A673 (cell line): ENCODE results near the gene PTPN11. TPM values are rescaled to one million over a fixed set of nuclear protein-coding genes. Genes with fewer than 3 reads are reported as not detected.
"Not testable (repeated sequence)": the region's sequence is repeated elsewhere in the genome, so short reads cannot be mapped to it uniquely, and the experiment has no call there.

Source experiments
- BruUV-seq: library from RNA; stranded (reverse); fragments of 400-500 nt; replicated peaks from 2 replicates; lab custom pipeline; 2021; lab: Mats Ljungman, UMichigan
- CTCF ChIA-PET: fragments of 300-600 bp; sonication (Branson Sonifier 250); formaldehyde crosslinking; loops from one replicate; lab custom pipeline; 2022; ENCODE audit warnings: antibody characterized with exemption; lab: Charles Lee
- POLR2A ChIA-PET: fragments of 300-600 bp; sonication (Branson Sonifier 250); formaldehyde crosslinking; loops from one replicate; lab custom pipeline; 2022; ENCODE audit warnings: antibody characterized with exemption; ENCODE audit not compliant: low non-redundant PET; lab: Charles Lee
- DNase-seq: peaks from one replicate; pipeline ENCODE4 v3.0.0-alpha.2; 2015; ENCODE audit warnings: low spot score
- H3K27ac ChIP-seq: fragments of 200-600 bp; sonication (generic); 2 replicates; pipeline ENCODE4 v1.5.1; 2016; ENCODE audit warnings: mixed run types, low read depth, mild to moderate bottlenecking, mixed read lengths, antibody characterized with exemption, low read length; ENCODE audit not compliant: poor library complexity, severe bottlenecking
- H3K27me3 ChIP-seq: fragments of 200-600 bp; sonication (generic); replicated peaks from 2 replicates; pipeline ENCODE4 v1.6.1; 2017; ENCODE audit warnings: mixed run types, low read depth, mild to moderate bottlenecking, mixed read lengths, antibody characterized with exemption, low read length; ENCODE audit not compliant: insufficient read depth, poor library complexity
- H3K36me3 ChIP-seq: fragments of 200-600 bp; sonication (generic); 2 replicates; pipeline ENCODE4 v1.6.1; 2016; ENCODE audit warnings: mixed run types, mild to moderate bottlenecking, mixed read lengths, antibody characterized with exemption, low read length; ENCODE audit not compliant: insufficient read depth, poor library complexity, severe bottlenecking
- H3K4me1 ChIP-seq: fragments of 200-600 bp; sonication (generic); 2 replicates; pipeline ENCODE4 v1.6.1; 2017; ENCODE audit warnings: mixed run types, mild to moderate bottlenecking, mixed read lengths, antibody characterized with exemption, low read length; ENCODE audit not compliant: insufficient read depth, poor library complexity, severe bottlenecking
- H3K4me3 ChIP-seq: fragments of 200-600 bp; sonication (generic); 2 replicates; pipeline ENCODE4 v1.5.1; 2016; ENCODE audit warnings: low read depth, mixed run types, mild to moderate bottlenecking, mixed read lengths, low read length; ENCODE audit not compliant: poor library complexity, severe bottlenecking
- H3K9me3 ChIP-seq: fragments of 200-600 bp; sonication (generic); 2 replicates; pipeline ENCODE4 v1.6.1; 2016; ENCODE audit warnings: mixed run types, low read depth, mild to moderate bottlenecking, mixed read lengths, antibody characterized with exemption, low read length; ENCODE audit not compliant: poor library complexity, severe bottlenecking
- CTCF ChIP-seq: fragments of 300-800, 200-600 bp; sonication (generic); conservative IDR thresholded peaks from 2 replicates; pipeline ENCODE4 v1.5.1; 2017; ENCODE audit warnings: low read depth, mild to moderate bottlenecking, antibody characterized with exemption, low read length, moderate library complexity, mixed read lengths
- EZH2 ChIP-seq: fragments of 200-600 bp; sonication (generic); IDR thresholded peaks from 2 replicates; pipeline ENCODE4 v1.6.1; 2017; ENCODE audit warnings: borderline replicate concordance, low read depth, mild to moderate bottlenecking, mixed read lengths, antibody characterized with exemption, low read length; ENCODE audit not compliant: poor library complexity, severe bottlenecking
- intact Hi-C: fragments of 100-400 bp; cut with micrococcal nuclease; formaldehyde crosslinking; loops from one replicate; pipeline ENCODE4 v1.10.0; 2022; ENCODE audit not compliant: unreplicated experiment
- total RNA-seq: library from RNA; stranded (reverse); gene quantifications from 2 replicates; pipeline ENCODE4 v1.2.3, GENCODE V29; 2021

Gene PTPN11
- total RNA-seq, 1 experiment from 2014 or later, result 158 TPM

- BruUV-seq, result no TSS peak
- no peaks in the 10 kb centered on the region for H3K27me3 ChIP-seq
- intact Hi-C loops, result no loop called here
- H3K4me3 ChIP-seq, result no peak overlapping the region
- H3K4me1 ChIP-seq, result no peaks in the 10 kb centered on the region
- ChIA-PET POLR2A (no interaction called here), CTCF (no interaction called here)
- no peaks in the 10 kb centered on the region for H3K36me3 ChIP-seq
- TF ChIP-seq CTCF, result no peak
- TF ChIP-seq EZH2, result no peak
- DNase-seq, result no peak
- no peaks in the 10 kb centered on the region for H3K9me3 ChIP-seq
- no peak overlapping the region for H3K27ac ChIP-seq
These were observed 9.0 kb downstream of the PTPN11 start for GRCh38 chr12:112427760-112428159.

- CTCF ChIA-PET, result no interaction called here
- DNase-seq, result no peak
- Histone ChIP-seq H3K4me1 (peaks cover under 1% of the 10 kb centered on the region), H3K27ac (no peak overlapping the region), H3K36me3 (no peaks in the 10 kb centered on the region), H3K4me3 (no peak overlapping the region), H3K9me3 (no peaks in the 10 kb centered on the region), H3K27me3 (no peaks in the 10 kb centered on the region)
- POLR2A ChIA-PET, result no interaction called here
- BruUV-seq, result no TSS peak
- intact Hi-C loops, result no loop called here
- no peak for TF ChIP-seq EZH2
These were observed 12.2 kb downstream of the PTPN11 start for GRCh38 chr12:112430929-112431328.

DNA sequence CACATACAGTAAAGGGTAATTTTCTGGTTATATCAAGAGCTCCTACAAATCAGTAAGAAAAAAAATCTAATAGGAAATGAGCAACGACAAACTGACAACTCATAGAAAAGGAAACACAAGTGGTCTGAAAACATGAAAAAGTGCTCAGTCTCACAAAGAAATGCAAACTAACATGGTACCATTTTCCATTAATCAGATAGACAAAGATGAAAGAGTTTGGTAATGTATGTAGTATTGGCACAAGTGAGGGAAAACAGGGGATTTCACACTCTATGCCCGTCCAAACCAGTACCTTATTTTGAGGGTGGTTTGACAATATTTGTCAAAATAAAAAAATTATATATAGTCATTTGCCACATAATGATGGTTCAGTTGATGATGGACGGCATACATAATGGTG, 13.2 kb downstream of the PTPN11 start:
- Histone ChIP-seq H3K4me3 (no peak overlapping the region), H3K27ac (no peak overlapping the region), H3K9me3 (no peaks in the 10 kb centered on the region), H3K36me3 (no peaks in the 10 kb centered on the region), H3K4me1 (peaks cover 9% of the 10 kb centered on the region), H3K27me3 (no peaks in the 10 kb centered on the region)
- BruUV-seq, result no TSS peak
- intact Hi-C loops, result no loop called here
- POLR2A ChIA-PET, result no interaction called here
- CTCF ChIA-PET, result no interaction called here
- no peak for TF ChIP-seq EZH2
- TF ChIP-seq CTCF, result no peak
- DNase-seq, result no peak

GRCh38 chr12:112433551-112433950, 14.8 kb downstream of the PTPN11 start:
- Histone ChIP-seq H3K36me3 (no peaks in the 10 kb centered on the region), H3K27me3 (no peaks in the 10 kb centered on the region), H3K4me1 (peaks cover 9% of the 10 kb centered on the region), H3K4me3 (no peak overlapping the region), H3K9me3 (no peaks in the 10 kb centered on the region), H3K27ac (no peak overlapping the region)
- TF ChIP-seq EZH2, result no peak
- no peak for TF ChIP-seq CTCF
- intact Hi-C loops, result no loop called here
- no TSS peak for BruUV-seq
- DNase-seq, result no peak
- CTCF ChIA-PET, result no interaction called here
- POLR2A ChIA-PET, result no interaction called here

DNA sequence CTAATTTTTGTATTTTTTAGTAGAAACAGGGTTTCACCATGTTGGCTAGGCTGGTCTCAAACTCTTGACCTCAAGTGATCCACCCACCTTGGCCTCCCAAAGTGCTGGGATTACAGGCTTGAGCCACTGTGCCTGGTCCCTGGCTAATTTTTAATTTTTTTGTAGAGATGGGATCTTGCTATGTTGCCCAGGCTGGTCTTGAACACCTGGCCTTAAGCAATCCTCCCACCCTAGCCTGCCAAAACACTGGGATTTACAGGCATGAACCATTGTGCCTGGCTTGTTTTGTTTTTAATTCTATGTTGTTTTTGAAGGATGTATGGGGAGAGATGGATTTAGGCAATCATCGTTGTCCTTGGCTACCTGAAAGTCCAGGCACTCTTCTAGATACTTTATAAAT, 19.9 kb downstream of the PTPN11 start:
- H3K4me3 ChIP-seq, BruUV-seq, H3K27ac ChIP-seq, H3K36me3 ChIP-seq, DNase-seq, POLR2A ChIA-PET, CTCF ChIA-PET, intact Hi-C loops, H3K27me3 ChIP-seq, H3K9me3 ChIP-seq: not testable (repeated sequence)
- peaks cover 14% of the 10 kb centered on the region for H3K4me1 ChIP-seq
